Glutamatergic neuron (in vitro differentiated cells): ENCODE measurements around the gene PRSS56. TPM values are rescaled to one million over a fixed set of nuclear protein-coding genes. Genes with fewer than 3 reads are reported as not detected.

Source experiments
- DNase-seq: peaks from one replicate; pipeline ENCODE4 v3.0.0; 2022
- H3K27ac Mint-ChIP-seq: one replicate; pipeline ENCODE4 v1.8.0; 2020; ENCODE audit warnings: mild to moderate bottlenecking, mixed read lengths, inconsistent platforms; ENCODE audit not compliant: unreplicated experiment
- H3K27me3 Mint-ChIP-seq: one replicate; pipeline ENCODE4 v1.8.0; 2020; ENCODE audit warnings: mild to moderate bottlenecking, moderate library complexity, mixed read lengths, inconsistent platforms; ENCODE audit not compliant: unreplicated experiment
- H3K36me3 Mint-ChIP-seq: one replicate; pipeline ENCODE4 v1.8.0; 2020; ENCODE audit warnings: mild to moderate bottlenecking, mixed read lengths, inconsistent platforms; ENCODE audit not compliant: unreplicated experiment
- H3K4me1 Mint-ChIP-seq: one replicate; pipeline ENCODE4 v1.8.0; 2020; ENCODE audit warnings: mild to moderate bottlenecking, low read depth, mixed read lengths, inconsistent platforms; ENCODE audit not compliant: unreplicated experiment
- H3K4me3 Mint-ChIP-seq: one replicate; pipeline ENCODE4 v1.8.0; 2020; ENCODE audit warnings: mild to moderate bottlenecking, mixed read lengths, inconsistent platforms; ENCODE audit not compliant: unreplicated experiment
- H3K9me3 Mint-ChIP-seq: one replicate; pipeline ENCODE4 v1.8.0; 2020; ENCODE audit warnings: mild to moderate bottlenecking, moderate library complexity, mixed read lengths, inconsistent platforms; ENCODE audit not compliant: unreplicated experiment
- total RNA-seq: library from RNA; stranded (reverse); fragmentation: NEBNext Ultra II Directional; extraction: Animal tissue kit (Norgen Biotek cat#: 25700); gene quantifications from one replicate; pipeline ENCODE4 v1.2.1, GENCODE V29; 2021; ENCODE audit not compliant: unreplicated experiment
- TF ChIP-seq, protein P1 (sequence below): fragments of 200-600 bp; sonication (generic); IDR thresholded peaks from one replicate; pipeline ENCODE4 v1.5.0; 2021; ENCODE audit not compliant: partially characterized antibody, unreplicated experiment

PRSS56 gene
- total RNA-seq, 1 donor from 2014 or later, result not detected

DNA sequence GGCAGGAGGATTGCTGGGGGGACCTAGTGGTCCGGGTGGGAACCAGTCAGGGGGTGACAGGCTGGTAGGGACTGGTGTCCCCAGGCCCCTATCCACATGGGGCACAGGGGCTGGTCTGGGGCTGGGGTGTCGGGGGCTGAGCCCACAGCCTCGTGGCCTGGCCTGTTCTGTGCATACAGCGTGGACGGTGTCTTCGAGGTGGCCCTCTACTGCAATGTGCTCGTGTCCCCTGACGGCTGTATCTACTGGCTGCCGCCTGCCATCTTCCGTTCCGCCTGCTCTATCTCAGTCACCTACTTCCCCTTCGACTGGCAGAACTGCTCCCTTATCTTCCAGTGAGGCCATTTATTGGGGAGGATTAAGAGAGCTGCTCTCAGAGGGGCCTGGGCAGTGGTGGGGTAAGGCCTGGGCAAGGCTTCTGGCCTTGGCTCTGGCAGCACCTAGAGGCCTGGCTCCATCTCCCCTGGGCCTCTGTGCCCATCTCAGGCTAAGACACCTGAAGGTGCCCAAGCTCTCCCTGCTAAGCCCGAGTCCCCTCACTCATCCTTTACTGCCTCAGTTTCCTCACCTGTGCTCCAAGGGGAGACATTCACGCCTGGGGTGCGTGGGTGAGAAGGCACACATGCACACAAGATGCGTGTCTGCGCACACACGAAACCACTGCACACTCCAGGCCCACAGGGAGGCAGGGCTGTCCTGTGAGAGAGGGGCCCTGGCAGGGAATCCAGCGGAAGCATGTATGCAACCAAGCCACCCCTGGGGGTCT is 21.2 kb downstream of the PRSS56 start:
- H3K4me3 Mint-ChIP-seq, result no peak overlapping the region
- no peak for DNase-seq
- H3K4me1 Mint-ChIP-seq, result peaks cover 3% of the 10 kb centered on the region
- peaks cover 6% of the 10 kb centered on the region for H3K36me3 Mint-ChIP-seq
- TF ChIP-seq, protein P1, sequence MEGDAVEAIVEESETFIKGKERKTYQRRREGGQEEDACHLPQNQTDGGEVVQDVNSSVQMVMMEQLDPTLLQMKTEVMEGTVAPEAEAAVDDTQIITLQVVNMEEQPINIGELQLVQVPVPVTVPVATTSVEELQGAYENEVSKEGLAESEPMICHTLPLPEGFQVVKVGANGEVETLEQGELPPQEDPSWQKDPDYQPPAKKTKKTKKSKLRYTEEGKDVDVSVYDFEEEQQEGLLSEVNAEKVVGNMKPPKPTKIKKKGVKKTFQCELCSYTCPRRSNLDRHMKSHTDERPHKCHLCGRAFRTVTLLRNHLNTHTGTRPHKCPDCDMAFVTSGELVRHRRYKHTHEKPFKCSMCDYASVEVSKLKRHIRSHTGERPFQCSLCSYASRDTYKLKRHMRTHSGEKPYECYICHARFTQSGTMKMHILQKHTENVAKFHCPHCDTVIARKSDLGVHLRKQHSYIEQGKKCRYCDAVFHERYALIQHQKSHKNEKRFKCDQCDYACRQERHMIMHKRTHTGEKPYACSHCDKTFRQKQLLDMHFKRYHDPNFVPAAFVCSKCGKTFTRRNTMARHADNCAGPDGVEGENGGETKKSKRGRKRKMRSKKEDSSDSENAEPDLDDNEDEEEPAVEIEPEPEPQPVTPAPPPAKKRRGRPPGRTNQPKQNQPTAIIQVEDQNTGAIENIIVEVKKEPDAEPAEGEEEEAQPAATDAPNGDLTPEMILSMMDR, result no peak
- H3K27ac Mint-ChIP-seq, result no peak overlapping the region
- peaks cover 5% of the 10 kb centered on the region for H3K9me3 Mint-ChIP-seq
- peaks cover 5% of the 10 kb centered on the region for H3K27me3 Mint-ChIP-seq

DNA sequence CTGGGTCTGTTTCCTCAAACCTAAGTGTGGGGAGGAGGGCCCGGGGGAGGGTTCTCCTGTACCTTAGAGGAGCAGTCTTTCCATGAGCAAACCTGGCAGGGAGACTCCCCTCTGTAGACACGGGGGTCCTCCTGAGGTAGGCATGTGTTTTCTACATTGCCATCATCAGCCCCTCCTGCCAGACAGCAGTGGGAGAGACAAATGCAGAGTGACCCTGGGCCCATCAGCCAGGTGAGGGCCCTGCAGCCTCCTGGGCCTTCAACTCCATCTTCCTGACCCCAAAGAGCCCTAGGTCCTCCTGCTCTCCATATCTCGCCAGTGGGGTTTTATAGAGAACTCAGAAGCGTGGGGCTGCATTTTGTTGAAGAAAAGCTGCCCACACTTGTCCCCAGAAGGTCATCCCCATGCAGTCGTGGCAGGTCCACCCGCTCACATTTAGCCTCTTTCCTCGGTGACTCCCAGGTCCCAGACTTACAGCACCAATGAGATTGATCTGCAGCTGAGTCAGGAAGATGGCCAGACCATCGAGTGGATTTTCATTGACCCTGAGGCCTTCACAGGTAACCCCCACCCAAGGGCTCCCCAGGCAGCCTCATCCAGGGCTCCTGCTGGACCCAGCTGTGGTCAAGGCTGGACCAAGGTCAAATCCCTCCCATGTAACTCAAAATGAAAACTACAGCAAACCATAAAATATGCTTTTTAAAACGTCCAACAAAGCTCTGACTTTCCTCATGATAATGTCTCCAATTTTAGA is 21.9 kb downstream of the PRSS56 start:
- peaks cover 9% of the 10 kb centered on the region for H3K36me3 Mint-ChIP-seq
- DNase-seq, result no peak
- no peak overlapping the region for H3K4me3 Mint-ChIP-seq
- H3K4me1 Mint-ChIP-seq, result peaks cover 3% of the 10 kb centered on the region
- peaks cover 9% of the 10 kb centered on the region for H3K27me3 Mint-ChIP-seq
- H3K27ac Mint-ChIP-seq, result no peak overlapping the region
- peaks cover 5% of the 10 kb centered on the region for H3K9me3 Mint-ChIP-seq
- TF ChIP-seq, protein P1, result no peak

DNA sequence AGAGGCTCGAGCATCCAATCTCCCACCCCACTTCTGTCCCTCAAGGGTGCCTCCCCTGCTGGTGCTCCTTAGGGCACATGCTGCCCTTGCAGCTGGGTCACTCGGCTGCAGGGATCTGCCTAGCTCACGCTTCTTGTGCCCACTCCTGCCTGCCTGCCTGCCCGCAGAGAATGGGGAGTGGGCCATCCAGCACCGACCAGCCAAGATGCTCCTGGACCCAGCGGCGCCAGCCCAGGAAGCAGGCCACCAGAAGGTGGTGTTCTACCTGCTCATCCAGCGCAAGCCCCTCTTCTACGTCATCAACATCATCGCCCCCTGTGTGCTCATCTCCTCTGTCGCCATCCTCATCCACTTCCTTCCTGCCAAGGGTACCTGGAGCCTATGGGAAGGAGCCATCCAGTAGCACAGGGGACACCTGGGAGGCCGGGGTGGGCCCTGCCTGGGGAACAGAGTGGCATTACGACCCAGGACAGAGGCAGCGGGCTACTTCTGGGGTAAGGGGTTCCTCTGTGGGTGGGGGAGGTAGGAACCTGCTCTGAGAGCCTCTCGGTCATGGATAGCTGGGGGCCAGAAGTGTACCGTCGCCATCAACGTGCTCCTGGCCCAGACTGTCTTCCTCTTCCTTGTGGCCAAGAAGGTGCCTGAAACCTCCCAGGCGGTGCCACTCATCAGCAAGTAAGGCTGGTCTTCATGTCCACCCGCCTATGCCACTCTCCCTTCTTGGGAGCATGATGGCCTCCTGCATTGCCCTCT is 22.7 kb downstream of the PRSS56 start:
- Mint-ChIP-seq H3K4me1 (peaks cover 3% of the 10 kb centered on the region), H3K27me3 (peaks cover 9% of the 10 kb centered on the region), H3K36me3 (peaks cover 15% of the 10 kb centered on the region), H3K27ac (no peak overlapping the region), H3K4me3 (no peak overlapping the region), H3K9me3 (peaks cover 8% of the 10 kb centered on the region)
- DNase-seq, result no peak
- TF ChIP-seq, protein P1, result no peak

DNA sequence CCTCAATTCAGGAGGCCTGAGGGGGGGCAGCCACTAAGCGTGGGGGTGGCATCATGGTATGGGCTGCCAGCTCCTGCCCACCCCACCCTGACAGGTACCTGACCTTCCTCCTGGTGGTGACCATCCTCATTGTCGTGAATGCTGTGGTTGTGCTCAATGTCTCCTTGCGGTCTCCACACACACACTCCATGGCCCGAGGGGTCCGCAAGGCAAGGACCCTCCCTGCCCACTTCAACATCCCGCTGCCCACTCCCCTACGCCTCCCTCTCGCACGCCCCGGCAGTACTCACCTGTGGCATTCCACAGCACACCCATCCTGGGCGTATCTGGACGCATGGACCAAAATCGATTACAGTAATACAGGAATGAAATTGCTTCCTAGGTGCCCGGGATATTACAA is 23.3 kb downstream of the PRSS56 start:
- peaks cover 9% of the 10 kb centered on the region for H3K27me3 Mint-ChIP-seq
- H3K4me3 Mint-ChIP-seq, result no peak overlapping the region
- no peak for DNase-seq
- H3K4me1 Mint-ChIP-seq, result no peaks in the 10 kb centered on the region
- H3K36me3 Mint-ChIP-seq, result peaks cover 19% of the 10 kb centered on the region
- peaks cover 11% of the 10 kb centered on the region for H3K9me3 Mint-ChIP-seq
- H3K27ac Mint-ChIP-seq, result no peak overlapping the region
- TF ChIP-seq, protein P1, result no peak
